ENCODE measurements around the gene NHSL2.
A peak's percentile ranks its signal among the peaks of the same experiment; 100 is the strongest.

The NHSL2 gene

DNA sequence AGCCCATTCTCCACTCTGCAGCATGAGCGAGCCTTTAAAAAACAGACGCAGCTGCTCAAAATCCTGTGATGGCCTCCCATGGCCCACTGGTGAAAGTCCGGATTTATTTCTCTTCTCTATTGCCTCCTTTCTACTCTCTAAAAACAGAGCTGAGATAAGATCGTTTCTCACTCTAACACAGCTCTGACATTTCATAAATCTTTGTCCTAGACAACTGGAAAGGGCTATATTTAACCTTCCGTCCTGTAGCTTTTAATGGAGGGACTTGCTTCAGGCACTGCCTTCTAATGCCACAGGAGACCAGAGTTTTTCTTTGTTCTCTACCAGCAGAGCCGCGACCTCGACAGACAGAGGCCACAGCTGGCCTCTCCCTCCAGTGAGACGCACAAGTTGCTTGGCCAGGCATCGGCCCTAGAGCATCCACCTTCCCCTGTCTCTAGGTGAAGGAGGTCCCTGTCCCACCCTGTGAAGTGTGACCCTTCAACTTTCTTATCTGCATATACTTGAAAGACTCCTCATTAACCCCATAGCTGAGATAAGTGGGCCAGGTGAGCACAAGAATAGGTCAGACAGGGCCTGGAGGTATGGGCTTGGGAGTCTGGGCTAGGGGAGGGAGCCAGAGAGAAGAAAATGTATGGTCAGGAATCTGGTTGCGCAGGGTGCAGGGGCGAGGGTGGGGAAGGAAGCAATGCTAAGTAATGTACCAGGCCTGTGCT lies 171.1 kb downstream of the NHSL2 start:
- no peak for DNase-seq

DNA sequence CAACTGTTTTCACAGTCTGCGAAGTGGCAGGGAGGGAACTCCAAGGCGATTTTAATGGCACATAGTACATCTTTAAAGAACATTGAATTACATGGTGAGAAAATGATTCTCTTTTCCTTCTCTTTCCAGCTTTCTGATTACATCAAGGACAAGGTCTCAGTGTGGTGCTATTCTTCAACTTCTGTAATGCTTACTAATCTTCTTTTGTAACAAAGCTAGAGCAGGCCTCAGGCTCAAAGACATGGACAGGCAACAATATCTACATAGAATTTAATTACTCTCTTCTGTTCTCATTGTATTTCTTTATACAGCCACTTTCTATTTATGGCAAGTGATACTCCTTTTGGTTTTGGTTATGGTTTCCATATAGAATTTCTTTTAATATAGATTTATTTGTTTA lies 172.6 kb downstream of the NHSL2 start:
- DNase-seq = no peak

DNA sequence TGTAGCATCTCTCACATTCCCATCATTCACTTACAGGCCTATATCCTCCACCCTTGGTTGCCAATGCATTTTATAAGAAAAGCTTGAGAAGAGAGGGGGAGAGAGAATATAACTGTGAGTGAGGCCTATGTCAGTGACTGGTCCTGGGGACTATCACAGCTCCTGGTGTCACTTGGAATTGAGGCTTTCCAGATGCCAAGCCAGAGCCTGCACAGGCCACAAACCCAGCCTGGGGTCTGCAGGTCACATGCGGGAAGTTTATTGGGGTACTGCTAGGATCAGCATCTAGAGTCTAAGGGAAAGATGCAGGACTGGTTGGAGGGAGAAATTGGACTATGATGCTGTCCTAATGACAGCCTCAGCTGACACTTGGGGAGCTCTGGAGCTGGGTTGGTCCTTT lies 173.5 kb downstream of the NHSL2 start:
- no peak for DNase-seq

- DNase-seq = no peak
Measured at GRCh38 chrX:72086995-72087394, 176.3 kb downstream of the NHSL2 start.

DNA sequence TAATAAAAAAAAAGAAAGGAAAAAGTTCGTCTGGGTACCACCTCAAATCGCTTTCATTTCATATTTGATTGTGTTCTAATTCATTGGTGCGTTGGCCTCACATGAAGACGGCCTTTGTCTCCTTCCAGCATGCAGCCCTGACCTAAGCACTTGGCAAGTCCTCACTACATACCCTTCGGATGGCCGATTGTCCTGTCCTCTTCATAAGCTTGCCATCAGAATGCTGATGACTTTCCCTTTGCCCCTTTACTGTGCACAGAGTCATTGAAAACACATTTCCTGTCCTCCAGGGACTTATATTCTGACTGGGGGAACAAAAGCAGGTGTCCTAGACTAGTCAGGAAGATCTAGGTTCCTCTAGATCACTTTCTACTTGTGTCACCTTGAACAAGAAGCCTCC lies 178.1 kb downstream of the NHSL2 start:
- no peak for DNase-seq

DNA sequence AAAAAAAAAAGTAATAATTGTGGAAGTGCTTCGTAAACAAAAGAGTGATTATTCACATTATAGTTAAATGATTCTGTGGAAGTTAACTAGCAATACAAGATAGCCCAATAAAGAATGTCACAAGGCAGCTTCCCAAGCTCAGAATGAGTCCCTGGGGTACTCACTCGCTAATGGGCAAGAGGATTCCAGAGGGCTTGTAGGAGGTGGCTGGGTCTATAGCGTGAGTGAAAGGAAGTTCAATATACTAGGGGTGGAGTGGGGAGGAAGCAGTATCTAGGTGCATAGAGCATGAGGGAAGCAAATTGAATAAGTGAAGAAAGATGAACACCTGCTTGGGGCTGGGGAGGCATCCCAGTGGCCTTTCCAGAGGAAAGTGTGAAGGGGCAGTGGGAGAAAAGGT lies 178.6 kb downstream of the NHSL2 start:
- no peak for DNase-seq

DNA sequence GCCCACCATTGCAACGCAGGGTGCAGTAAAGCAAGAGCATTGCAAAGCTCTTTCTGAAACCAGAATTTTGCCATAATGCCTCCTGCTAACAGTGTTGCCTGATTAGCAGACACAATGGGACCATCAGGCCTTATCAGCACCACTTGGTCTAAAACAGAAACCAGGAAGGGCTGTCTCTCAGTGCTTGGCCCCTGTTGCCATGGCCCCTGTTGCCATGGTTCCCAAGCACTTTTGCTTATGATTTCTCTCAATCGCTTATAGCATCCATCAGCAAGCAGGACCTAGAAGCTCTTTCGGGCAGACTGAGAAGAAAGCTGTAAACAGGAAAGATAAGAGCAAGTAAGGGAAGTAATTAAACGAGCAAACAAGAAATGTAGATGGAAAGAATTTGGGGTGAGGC lies 184.2 kb downstream of the NHSL2 start:
- peak; percentile 86 for DNase-seq

DNA sequence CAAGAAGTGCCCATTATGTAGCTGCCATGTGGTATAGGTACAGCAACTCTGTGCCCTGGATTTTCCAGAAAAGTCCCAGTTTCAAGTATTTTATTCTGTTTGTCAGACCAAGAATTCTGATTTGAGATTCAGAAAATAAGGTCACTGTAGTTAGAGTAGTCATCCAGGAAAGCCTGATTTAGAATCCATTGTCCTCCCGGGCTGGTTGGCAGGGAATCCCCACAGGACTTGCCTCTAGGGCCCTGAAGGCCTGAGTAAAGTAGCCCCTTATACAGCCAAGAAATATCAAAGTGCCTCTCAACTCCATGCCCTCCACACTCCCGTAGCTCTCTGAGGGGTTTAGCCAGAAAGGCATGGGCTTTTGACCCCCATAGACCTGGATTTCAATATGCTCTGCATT lies 184.7 kb downstream of the NHSL2 start:
- no peak for DNase-seq

GRCh38 chrX:72097098-72097497 lies 186.5 kb downstream of the NHSL2 start:
- no peak for DNase-seq

- peak; percentile 61 for DNase-seq
Measured at GRCh38 chrX:72100051-72100755, 189.6 kb downstream of the NHSL2 start.

DNA sequence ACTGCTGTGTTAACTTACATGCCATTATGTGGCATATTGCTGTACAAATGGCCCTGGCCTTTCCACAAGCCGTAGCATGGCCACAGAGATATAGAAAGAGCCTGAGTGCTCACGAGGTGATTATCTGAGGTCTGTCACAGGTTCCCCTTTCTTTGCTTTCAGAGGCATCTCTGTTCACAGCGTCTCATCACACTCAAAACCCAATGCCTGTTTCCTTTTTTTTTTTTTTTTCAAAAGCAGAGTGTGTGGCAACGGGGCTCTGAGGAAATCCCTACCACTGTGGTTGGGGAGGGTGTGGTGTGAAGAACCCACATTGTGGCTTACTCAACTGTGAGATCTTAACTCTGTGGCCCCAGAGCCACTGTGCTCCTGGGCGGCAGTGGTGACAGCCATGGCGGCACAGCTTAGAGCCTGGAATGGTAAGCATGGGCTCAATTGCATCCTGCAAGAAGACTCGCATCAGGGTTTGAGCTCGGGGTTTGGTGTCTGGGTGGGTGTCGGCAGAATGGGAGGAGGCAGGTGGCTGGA lies 190.2 kb downstream of the NHSL2 start:
- DNase-seq = peak; percentile 87

- no peak for DNase-seq
Measured at GRCh38 chrX:72101597-72102037, 191.0 kb downstream of the NHSL2 start.

- DNase-seq = no peak
Measured at GRCh38 chrX:72102126-72102525, 191.5 kb downstream of the NHSL2 start.

GRCh38 chrX:72102760-72103159 lies 192.1 kb downstream of the NHSL2 start:
- no peak for DNase-seq

GRCh38 chrX:72105436-72105835 lies 194.8 kb downstream of the NHSL2 start:
- DNase-seq = peak; percentile 89

- DNase-seq = peak; percentile 31
Measured at GRCh38 chrX:72107320-72107719, 196.7 kb downstream of the NHSL2 start.

DNA sequence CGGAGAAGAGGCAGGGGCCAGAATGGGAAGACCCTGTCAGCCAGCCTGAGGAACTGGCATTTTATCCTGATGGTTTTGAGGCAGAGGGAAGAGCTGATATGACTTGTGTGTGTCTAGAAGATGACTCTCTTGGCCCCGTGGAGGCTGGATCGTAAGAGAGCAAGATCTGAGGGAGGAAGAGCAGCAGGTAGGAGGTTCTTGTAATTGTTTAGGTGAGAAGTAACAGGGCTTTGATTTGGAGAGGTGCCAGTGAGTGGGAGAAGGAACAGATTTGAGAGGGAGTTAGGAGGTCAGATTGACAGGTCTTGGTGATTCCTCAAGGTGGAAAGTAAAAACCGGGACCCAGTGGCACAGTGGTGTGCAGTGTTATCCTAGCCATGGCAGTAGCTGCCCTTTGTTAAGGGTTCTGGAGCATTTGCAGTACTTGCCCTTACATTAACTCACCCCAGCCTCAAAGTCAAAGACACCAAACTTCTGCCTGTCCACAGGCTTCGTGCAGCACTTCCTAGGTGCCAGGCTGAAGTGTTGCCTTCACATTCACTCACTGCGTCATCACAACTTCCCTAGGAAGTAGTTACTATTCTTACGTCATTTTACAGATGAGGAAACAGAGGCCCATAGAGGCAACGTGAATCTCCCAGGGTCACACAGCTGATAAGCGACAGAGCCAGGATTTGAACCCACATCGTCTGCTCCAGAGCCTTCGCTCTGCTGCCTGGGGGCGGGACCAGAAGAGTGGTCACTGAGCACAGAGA lies 197.4 kb downstream of the NHSL2 start:
- DNase-seq = no peak

GRCh38 chrX:72108666-72109065 lies 198.0 kb downstream of the NHSL2 start:
- DNase-seq = no peak

GRCh38 chrX:72110051-72110875 lies 199.6 kb downstream of the NHSL2 start:
- DNase-seq = no peak

DNA sequence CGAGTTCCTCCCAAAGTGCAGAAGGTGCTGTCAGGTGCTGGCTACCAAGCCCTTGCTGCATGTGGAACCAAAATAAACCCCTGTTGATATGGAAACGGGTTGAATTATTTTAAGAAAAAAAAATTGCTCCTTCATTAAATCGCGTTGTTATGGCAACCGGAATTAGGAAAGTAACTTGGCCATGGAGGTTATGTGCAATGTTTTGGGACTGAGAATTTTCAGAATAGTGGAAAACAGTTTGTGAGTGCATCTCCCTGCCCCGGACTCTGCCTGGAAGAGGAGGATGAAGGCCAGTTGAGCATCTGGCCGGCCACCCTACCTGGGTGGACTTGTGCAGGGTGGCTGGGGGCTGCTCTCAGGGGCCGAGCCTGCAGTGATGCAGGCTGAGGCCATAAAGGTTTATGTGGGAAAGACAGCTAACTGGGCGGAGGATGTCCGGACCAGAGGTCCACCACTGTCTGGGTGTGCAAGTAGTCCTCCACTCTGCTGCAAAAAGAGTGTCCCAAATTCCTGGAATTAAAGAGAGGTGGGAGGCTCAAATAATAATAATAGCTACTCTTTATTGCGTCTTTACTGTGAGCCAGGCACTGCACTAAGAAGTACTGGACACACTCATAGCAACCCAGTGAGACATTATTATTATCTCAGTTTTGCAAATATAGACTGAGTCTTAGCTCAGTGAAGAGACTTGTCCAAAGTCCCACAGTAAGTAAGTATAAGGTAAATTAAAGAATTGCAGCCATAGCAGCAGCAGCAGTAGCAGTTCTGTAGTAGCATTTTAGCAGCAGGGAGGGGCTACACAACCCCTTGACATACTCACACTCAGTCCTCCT lies 200.4 kb downstream of the NHSL2 start:
- DNase-seq = no peak

DNA sequence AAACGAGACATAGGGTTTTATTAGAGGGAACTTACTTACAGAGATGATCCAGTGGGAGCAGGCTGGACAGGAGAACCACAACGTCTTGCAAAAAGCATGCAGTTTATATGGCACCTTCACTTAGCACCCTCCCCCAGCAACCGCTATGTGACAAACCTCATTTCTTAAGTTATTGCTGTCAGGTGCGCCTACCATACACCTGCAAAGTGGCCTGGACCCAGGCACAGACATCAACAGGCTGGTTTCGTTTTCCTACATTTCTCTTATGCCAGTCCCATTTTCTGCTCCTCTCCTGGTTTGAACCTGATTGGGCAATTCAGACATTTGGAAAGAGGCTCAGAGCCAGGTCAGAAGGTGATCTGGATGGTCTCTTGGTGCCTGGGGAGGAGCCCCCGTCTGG lies 202.8 kb downstream of the NHSL2 start:
- no peak for DNase-seq

DNA sequence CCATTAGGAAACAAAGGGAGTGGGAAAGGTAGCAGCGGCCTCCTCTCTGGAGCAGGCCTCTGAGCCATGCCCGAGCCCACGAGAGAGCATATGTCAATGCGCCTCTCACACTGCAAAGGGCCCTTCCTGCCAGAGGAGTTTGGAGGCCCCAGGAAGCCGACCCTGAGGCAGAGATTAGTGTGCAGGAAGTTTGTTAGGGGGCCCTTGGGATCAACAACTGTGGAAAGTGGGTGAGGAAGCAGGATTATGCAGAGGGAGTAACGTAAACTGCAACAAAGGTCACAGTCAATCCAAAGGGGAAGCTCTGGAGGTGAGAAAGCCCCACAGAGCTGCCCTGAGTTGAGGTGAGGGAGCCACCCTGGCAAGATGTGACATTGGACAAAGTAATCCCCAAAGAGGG lies 203.7 kb downstream of the NHSL2 start:
- no peak for DNase-seq
